Kidney glomerular epithelial cell (primary cell): ENCODE data around the gene ADGRB3.
"Not testable (repeated sequence)": the region's sequence is repeated elsewhere in the genome, so short reads cannot be mapped to it uniquely, and the experiment has no call there.

ENCODE experiments used
- DNase-seq: peaks from one replicate; lab custom pipeline; 2025; lab: John Stamatoyannopoulos, UW

Gene ADGRB3

DNA sequence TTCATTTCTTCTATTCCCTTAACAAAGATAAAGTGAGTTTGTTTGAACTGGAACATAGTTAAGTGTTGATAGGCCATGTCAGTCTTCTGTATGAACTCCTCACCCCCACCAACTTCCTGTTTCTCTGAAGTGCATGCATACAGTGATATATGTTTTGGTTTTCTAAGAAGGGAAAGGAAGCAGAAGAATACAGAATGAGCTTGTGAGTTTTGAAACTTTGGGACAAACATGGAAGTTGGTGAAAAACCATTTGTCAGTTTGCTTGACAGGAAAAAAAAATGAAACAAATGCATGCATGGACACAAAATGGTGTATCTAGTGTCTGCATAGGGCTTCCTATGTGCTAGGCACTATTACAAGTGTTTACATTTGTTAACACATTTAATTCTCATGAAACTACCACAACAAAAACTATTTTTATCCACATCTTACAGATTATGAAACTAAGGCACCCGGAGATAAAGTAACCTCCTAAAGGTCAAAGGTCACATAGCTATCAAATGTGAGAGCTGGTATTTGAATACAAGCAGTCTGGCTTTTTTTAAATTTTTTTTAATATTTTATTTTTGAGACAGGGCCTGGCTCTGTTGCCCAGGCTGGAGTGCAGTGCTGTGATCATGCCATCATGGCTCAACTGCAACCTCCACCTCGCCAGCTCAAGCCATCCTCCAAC, 105.9 kb downstream of the ADGRB3 start:
- DNase-seq, result no peak

- DNase-seq, result no peak
Observed at GRCh38 chr6:68741501-68742386, 106.7 kb downstream of the ADGRB3 start.

GRCh38 chr6:68743099-68743498, 108.0 kb downstream of the ADGRB3 start:
- no peak for DNase-seq

GRCh38 chr6:68744376-68744775, 109.3 kb downstream of the ADGRB3 start:
- not testable (repeated sequence) for DNase-seq

GRCh38 chr6:68746376-68746775, 111.3 kb downstream of the ADGRB3 start:
- DNase-seq, result no peak

DNA sequence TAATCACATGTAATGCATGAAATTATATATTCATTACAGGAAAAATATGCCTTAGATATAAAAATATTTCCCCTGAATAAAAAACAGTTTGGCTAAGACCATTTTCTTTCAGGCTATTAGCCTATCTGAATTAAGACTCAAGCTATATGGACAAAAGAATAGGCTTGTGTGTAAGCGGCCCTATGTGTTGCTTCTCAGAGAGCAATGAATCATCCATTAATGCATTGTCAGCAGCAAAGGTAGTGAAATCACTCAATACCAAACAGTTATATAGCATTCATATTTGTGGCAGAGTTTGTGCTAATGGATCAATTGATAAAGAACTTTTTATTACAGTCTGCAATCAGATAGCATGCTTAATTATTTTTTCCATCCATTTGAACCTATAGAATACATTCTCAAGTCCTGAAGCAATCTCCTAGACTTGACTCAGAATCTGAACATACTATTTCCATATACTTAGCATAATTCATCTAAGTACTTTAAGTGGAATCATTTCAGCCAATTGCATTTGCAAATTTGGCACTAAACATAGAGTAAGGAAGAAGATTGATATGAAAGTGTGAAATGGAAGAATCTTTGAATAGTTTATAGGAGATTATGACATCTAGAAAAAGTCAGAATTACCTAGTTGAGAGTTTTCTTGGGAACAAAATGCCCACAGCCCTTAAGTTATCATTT, 112.2 kb downstream of the ADGRB3 start:
- DNase-seq, result no peak

GRCh38 chr6:68747832-68748231, 112.8 kb downstream of the ADGRB3 start:
- not testable (repeated sequence) for DNase-seq

- DNase-seq, result no peak
Observed at GRCh38 chr6:68754681-68755213, 119.7 kb downstream of the ADGRB3 start.

GRCh38 chr6:68756454-68757375, 121.6 kb downstream of the ADGRB3 start:
- DNase-seq, result no peak

DNA sequence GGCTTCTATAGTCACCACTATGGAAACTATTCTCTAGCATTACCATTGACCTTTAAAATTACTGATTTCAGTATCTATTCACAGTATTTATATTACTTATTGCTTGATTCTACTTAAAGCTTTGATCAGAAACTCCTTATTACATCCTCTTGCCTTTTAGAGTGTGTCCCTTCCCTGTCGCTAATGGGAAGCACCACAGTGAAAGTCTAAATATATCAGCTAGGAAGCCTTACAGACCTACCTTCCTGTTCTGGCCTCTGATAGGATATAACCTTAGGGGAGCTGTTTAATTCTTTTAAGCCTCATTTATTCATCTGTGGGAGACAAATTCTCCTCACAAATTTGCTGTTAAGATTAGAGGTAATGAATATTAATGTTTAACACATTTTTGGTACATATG, 122.7 kb downstream of the ADGRB3 start:
- no peak for DNase-seq

DNA sequence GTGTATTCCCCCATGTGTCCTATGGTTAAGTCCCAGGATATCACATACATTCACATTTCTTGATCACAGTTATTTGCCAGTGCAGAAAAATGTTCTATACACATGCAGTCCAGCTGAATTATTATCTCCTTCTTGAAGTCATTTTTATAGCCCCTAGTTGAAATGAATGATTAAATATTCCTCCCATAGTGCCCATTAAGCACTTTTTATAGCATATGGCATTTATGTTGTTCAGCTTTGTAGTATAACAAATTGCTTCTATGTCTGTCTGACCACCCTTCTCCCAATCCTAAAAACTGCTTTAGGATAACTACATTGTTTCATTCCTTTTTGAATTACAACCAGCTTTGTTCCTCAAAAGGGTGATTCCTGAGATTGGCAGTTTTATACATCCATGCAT, 123.5 kb downstream of the ADGRB3 start:
- no peak for DNase-seq

DNA sequence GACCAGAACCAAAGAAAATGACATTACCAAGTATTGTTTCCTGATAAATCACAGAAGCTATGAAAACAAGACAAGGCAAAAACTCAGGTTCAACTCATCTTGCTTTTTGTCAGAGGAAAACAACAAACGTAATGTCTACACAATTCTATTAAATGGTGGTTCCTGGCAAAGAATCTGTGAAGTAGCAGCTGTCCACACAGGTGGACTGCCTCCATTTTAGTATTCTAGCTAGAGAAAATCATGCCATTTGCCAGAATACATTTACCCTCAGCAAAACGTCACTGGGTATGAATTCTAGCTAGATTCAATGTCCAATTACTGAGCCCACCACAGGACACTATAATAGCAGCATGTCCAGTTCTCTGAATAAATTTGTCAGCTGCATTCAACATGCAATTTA, 125.4 kb downstream of the ADGRB3 start:
- DNase-seq, result no peak

GRCh38 chr6:68760941-68761676, 126.0 kb downstream of the ADGRB3 start:
- DNase-seq, result no peak

- DNase-seq, result no peak
Observed at GRCh38 chr6:68761985-68762384, 126.9 kb downstream of the ADGRB3 start.

- no peak for DNase-seq
Observed at GRCh38 chr6:68771426-68771825, 136.3 kb downstream of the ADGRB3 start.

- no peak for DNase-seq
Observed at GRCh38 chr6:68774843-68775242, 139.8 kb downstream of the ADGRB3 start.

DNA sequence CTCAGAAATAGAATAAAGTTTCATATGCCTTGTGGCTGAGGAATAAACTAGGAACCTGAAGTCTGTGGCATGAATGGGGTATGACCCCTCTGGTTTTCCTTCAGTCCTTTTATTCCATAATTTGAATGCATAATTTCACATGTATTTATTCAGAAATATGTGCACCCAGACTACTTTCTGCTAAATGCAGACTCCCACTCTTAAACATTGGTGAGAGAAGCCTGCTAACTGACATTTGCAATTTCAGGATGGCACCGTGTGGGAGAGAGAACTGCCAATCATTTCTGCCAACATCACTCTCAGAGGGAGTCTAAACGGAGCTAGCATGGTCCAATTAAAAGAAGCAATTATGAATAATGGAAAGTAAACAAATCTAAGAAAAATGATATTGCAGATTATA, 141.3 kb downstream of the ADGRB3 start:
- DNase-seq, result no peak

DNA sequence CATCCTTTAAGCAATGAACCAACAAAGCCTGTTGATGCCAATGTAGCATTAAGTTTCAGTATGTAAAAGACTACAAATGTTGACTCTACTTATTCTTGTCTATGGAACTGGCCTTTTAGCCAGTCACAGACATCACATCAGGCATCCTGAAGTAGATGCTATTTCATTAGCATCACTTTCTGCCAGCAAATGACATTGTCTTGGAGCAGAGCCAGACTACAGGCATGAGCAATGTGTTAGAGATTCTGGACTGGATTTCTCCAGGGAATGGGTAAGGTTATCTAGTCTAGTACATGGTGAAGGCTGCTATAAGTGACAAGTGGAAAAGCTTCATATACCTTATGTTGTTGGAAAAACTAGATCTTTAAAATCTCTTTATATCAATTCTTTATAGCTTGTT, 142.9 kb downstream of the ADGRB3 start:
- DNase-seq, result peak; percentile 27

GRCh38 chr6:68778356-68779020, 143.4 kb downstream of the ADGRB3 start:
- peak; percentile 27 for DNase-seq

DNA sequence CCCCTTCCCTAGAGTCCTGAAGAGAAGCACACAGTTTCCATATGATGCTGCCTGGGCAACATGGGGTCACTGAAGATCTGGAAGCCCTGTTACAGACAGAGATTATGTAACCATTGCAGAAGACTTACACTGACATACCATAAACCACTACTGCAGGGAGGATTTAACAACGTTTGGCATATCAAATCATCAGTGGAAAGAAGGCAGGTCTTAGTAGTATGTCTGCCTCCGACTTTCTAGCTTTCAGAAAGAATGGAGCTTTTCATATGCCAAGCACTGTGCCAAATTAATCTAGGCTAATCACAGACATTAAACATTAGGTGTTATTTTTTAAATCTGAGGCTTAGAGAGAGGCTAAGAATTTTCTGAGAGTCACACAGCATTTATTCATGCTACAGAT, 144.3 kb downstream of the ADGRB3 start:
- DNase-seq, result no peak
